Heart left ventricle (tissue), 16 donors: Measurements from ENCODE around the gene SYNRG. TPM values are rescaled to one million over a fixed set of nuclear protein-coding genes. Genes with fewer than 3 reads are reported as not detected.
A peak's percentile ranks its signal among the peaks of the same experiment; 100 is the strongest.
"Not testable (repeated sequence)": the region's sequence is repeated elsewhere in the genome, so short reads cannot be mapped to it uniquely, and the experiment has no call there.

Experiments
- ATAC-seq, 4 donors: fragments of 200-7000 bp; cut with Tn5 transposase; one replicate each; pipeline ENCODE4 v1.9.1; 2020 to 2022; ENCODE audit warnings: moderate library complexity in 4 of 4, mild to moderate bottlenecking in 3 of 4, moderate number of reproducible peaks in 1 of 4
- DNase-seq, 5 donors: peaks; one replicate each; pipeline ENCODE4 v3.0.0-alpha.2; 2020
- H3K27ac ChIP-seq, 12 donors: fragments of 200-600 bp; sonication (generic) in 4 of 12; one replicate each; pipeline versions ENCODE4 v1.5.0 to v1.8.0; 2016 to 2022; ENCODE audit warnings: mild to moderate bottlenecking in 2 of 12
- H3K27me3 ChIP-seq, 9 donors: fragments of 200-600 bp; sonication (generic) in 2 of 9; one replicate each; pipeline versions ENCODE4 v1.5.1 to v1.8.0; 2016 to 2022; ENCODE audit warnings: mild to moderate bottlenecking in 3 of 9
- H3K36me3 ChIP-seq, 9 donors: fragments of 200-600 bp; sonication (generic) in 2 of 9; one replicate each; pipeline versions ENCODE4 v1.5.0 to v1.8.0; 2018 to 2022; ENCODE audit warnings: mild to moderate bottlenecking in 2 of 9
- H3K4me1 ChIP-seq, 12 donors: fragments of 200-600 bp; sonication (generic) in 4 of 12; one replicate each; pipeline versions ENCODE4 v1.5.0 to v1.8.0; 2016 to 2022; ENCODE audit warnings: mild to moderate bottlenecking in 3 of 12
- H3K4me3 ChIP-seq, 12 donors: fragments of 200-600 bp; sonication (generic) in 4 of 12; one replicate each; pipeline versions ENCODE4 v1.5.0 to v1.8.0; 2017 to 2022; ENCODE audit warnings: mild to moderate bottlenecking in 9 of 12, moderate library complexity in 4 of 12
- H3K9me3 ChIP-seq, 12 donors: fragments of 200-600 bp; sonication (generic) in 4 of 12; one replicate each; pipeline versions ENCODE4 v1.5.0 to v1.8.0; 2016 to 2022; ENCODE audit warnings: mild to moderate bottlenecking in 1 of 12
- POLR2A ChIP-seq, 2 donors: fragments of 450-650 bp; IDR thresholded peaks; one replicate each; pipeline ENCODE4 v1.6.1; 2017; ENCODE audit warnings: antibody characterized with exemption in 2 of 2, mild to moderate bottlenecking in 2 of 2, moderate library complexity in 2 of 2
- WGBS, 4 donors: extraction: QIAGEN DNeasy Blood & Tissue Kit in 2 of 4; methylation state at CpG; one replicate each; pipeline versions ENCODE4 v1.1.5 to v1.1.7; 2013 to 2018; 5-methylcytosine and 5-hydroxymethylcytosine counted together
- intact Hi-C, 10 donors: fragments of 100-400 bp; cut with DNase I; formaldehyde crosslinking; loops; one replicate each; pipeline versions ENCODE4 v1.11.1 to v1.14.2; 2022
- polyA plus RNA-seq, 2 donors: library from polyadenylated mRNA; stranded (reverse); fragments of 200-250 nt; gene quantifications; one replicate each; pipeline ENCODE4 v1.2.3, GENCODE V29; 2013
- total RNA-seq, 9 donors: library from RNA; depleted of rRNA in 2 of 9; stranded (reverse); fragments of >200 nt in 2 of 9; fragmentation: NEBNext Ultra II Directional in 3 of 9; extraction: Animal tissue kit (Norgen Biotek cat#: 25700) in 3 of 9; gene quantifications; one replicate each; pipeline versions ENCODE4 v1.1.0 to v1.2.4, GENCODE V29; 2016 to 2023
- TF ChIP-seq, protein P1 (sequence below), 12 donors: fragments of 200-600 bp; sonication (generic) in 4 of 12; IDR thresholded peaks; one replicate each; pipeline versions ENCODE4 v1.5.0 to v1.8.0; 2018 to 2022; ENCODE audit warnings: antibody characterized with exemption in 12 of 12, mild to moderate bottlenecking in 5 of 12
- donor health status: ischemic (EF 13 %, LVEDD 7.1; RV severe dilation, severe dysfunction).
- donor health status: healthy with polysubstance abuse.
- donor health status: DM: no; HTN: yes; CAD: no.
- donor health status: DM: no; HTN: no; CAD: no.
- donor health status: ischemic (EF 25% LVEDD 6.9; RV normal size, moderate dysfunction).
- donor health status: ischemic (EF 25% LVEDD 5.7; RV mildly dilated, moderate dysfunction).
- donor health status: healthy.
- donor health status: DM: yes; HTN: yes; CAD: no.
- donor health status: ischemic (EF 35%, LVEDD 5.7; RV mildly dilated, moderate dysfunction).
- donor health status: nonischemic (EF 11% LVEDD 7.7; RV severe dilation, severe dysfunction).
- donor health status: DM: yes; HTN: yes; CAD: no.
- donor health status: PGD.
- donor health status: ischemic (EF 29% LVEDD 5.4; RV normal size, mild dysfunction).
- donor health status: nonischemic (EF 23%, LVEDD 6.1; RV moderate dilation, normal function).

SYNRG gene
- total and polyA plus RNA-seq, 11 donors: 5.7 to 52.4 (median 30.1) TPM

DNA sequence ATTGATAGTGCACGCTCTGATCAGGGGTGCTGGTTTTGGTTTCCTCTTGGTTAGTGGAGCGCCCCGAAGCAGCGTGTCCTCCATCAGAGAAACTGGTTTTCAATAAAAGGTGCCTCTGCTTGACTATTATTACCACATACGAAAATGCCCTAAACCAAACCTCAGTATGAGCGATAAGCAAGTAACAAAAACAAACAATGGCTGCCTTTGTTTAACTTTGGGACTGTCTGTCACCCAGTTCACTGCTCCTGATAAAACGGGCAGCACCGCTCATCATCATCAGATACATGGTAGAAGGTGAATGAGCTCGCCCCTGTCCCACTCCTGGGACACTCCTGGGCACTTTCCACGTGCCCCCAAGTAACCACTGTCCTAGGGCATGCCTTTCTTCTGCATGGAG lies 95.5 kb downstream of the SYNRG start:
- WGBS, 4 donors: 81 to 91% (median 90%) methylated on average over 10 of the region's 10 CpGs
- peaks cover 0 to 77% (median 60%) of the 10 kb centered on the region in 9 donors for H3K36me3 ChIP-seq
- H3K4me1 ChIP-seq: peaks cover 0 to 14% (median 2%) of the 10 kb centered on the region in 12 donors
- H3K27me3 ChIP-seq: no peaks in the 10 kb centered on the region
- H3K4me3 ChIP-seq: no peak overlapping the region
- intact Hi-C loops: no loop called here
- no peaks in the 10 kb centered on the region for H3K9me3 ChIP-seq
- no peak overlapping the region for H3K27ac ChIP-seq
- no peak for DNase-seq
- TF ChIP-seq, protein P1, sequence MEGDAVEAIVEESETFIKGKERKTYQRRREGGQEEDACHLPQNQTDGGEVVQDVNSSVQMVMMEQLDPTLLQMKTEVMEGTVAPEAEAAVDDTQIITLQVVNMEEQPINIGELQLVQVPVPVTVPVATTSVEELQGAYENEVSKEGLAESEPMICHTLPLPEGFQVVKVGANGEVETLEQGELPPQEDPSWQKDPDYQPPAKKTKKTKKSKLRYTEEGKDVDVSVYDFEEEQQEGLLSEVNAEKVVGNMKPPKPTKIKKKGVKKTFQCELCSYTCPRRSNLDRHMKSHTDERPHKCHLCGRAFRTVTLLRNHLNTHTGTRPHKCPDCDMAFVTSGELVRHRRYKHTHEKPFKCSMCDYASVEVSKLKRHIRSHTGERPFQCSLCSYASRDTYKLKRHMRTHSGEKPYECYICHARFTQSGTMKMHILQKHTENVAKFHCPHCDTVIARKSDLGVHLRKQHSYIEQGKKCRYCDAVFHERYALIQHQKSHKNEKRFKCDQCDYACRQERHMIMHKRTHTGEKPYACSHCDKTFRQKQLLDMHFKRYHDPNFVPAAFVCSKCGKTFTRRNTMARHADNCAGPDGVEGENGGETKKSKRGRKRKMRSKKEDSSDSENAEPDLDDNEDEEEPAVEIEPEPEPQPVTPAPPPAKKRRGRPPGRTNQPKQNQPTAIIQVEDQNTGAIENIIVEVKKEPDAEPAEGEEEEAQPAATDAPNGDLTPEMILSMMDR (IDR thresholded peaks at IDR 0.05): no peak
- no peak for TF ChIP-seq POLR2A (IDR thresholded peaks at IDR 0.05)
- ATAC-seq: no peak

DNA sequence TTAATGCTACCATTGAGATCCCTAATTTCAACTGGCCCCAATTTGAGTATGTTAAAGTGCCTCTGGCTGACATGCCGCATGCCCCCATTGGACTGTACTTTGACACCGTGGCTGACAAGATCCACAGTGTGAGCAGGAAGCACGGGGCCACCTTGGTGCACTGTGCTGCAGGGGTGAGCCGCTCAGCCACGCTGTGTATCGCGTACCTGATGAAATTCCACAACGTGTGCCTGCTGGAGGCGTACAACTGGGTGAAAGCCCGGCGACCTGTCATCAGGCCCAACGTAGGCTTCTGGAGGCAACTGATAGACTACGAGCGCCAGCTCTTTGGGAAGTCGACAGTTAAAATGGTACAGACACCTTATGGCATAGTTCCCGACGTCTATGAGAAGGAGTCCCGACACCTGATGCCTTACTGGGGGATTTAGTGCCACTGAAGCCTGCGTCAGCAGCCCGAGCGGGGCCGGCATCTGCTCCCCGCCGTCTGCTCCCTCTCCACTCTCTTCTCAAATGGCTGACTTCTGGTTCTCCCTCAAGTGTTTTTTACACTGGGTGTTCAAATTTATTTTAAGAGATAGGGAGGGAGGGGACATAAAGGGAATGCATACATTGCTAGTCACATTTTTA lies 96.7 kb downstream of the SYNRG start:
- peaks cover 0 to 16% (median 3%) of the 10 kb centered on the region in 12 donors for H3K4me1 ChIP-seq
- intact Hi-C loops: no loop called here
- WGBS, 4 donors: 52 to 67% (median 61%) methylated on average over 16 to 24 of the region's 24 CpGs
- ATAC-seq: peak in 3 of 4 donors; percentile 23 to 41 (median 25)
- H3K9me3 ChIP-seq: no peaks in the 10 kb centered on the region
- no peak for TF ChIP-seq POLR2A (IDR thresholded peaks at IDR 0.05)
- TF ChIP-seq, protein P1 (IDR thresholded peaks at IDR 0.05): no peak
- peaks cover 0 to 65% (median 51%) of the 10 kb centered on the region in 9 donors for H3K36me3 ChIP-seq
- no peak overlapping the region for H3K27ac ChIP-seq
- H3K27me3 ChIP-seq: no peaks in the 10 kb centered on the region
- no peak overlapping the region for H3K4me3 ChIP-seq
- DNase-seq: no peak

DNA sequence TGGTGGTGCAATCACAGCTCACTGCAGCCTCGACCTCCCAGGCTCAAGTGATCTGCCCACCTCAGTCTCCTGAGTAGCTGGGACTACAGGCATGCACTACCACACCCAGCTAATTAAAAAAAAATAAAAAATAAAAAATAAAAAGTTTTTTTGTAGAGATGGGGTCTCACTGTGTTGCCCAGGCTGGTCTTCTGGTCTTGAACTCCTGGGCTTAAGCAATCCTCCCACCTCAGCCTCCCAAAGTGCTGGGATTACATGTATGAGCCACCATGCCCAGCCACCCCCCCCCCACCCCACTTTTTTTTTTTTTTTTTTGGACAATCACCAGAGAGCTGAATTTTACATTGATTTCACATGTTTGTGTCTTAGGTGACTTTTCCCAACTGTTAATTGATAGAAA lies 97.6 kb downstream of the SYNRG start:
- Histone ChIP-seq H3K4me1 (peaks cover 0 to 23% (median 6%) of the 10 kb centered on the region in 12 donors), H3K36me3 (peaks cover 0 to 56% (median 42%) of the 10 kb centered on the region in 9 donors)
- ATAC-seq, DNase-seq, H3K4me3 ChIP-seq, H3K27me3 ChIP-seq, H3K9me3 ChIP-seq, H3K27ac ChIP-seq, intact Hi-C loops: not testable (repeated sequence)
- WGBS, 4 donors: 84 to 93% (median 89%) methylated on average over 1 of the region's 1 CpG

DNA sequence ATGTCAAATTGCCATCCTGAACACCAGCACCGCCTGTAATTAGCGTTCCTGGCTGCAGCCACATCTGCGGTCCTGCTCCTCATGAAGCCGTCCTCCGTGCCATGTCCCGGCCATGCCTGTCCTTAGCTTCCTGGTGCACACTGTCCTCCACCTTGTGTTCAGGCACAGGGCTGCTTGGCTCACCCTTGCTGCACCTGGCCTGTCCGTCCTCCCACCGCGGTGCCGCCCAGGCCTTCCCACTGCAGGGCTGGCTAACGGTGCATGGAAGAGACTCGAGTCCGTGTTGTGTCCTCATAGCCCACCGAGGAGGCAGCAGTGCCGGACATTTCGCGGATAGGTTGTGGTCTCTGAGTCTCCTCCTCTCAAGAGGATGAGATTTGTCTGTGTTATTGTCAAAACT lies 99.2 kb downstream of the SYNRG start:
- peaks cover 0 to 15% (median 1%) of the 10 kb centered on the region in 12 donors for H3K4me1 ChIP-seq
- peaks cover 0 to 42% (median 28%) of the 10 kb centered on the region in 9 donors for H3K36me3 ChIP-seq
- H3K27ac ChIP-seq: no peak overlapping the region
- ATAC-seq (no peak), DNase-seq (no peak)
- H3K4me3 ChIP-seq: no peak overlapping the region
- 93 to 97% (median 94%) methylated on average over 16 to 17 of the region's 17 CpGs for WGBS, 4 donors
- H3K27me3 ChIP-seq: no peaks in the 10 kb centered on the region
- H3K9me3 ChIP-seq: no peaks in the 10 kb centered on the region
- TF ChIP-seq, protein P1 (IDR thresholded peaks at IDR 0.05): no peak
- TF ChIP-seq POLR2A (IDR thresholded peaks at IDR 0.05): no peak
- intact Hi-C loops: no loop called here

DNA sequence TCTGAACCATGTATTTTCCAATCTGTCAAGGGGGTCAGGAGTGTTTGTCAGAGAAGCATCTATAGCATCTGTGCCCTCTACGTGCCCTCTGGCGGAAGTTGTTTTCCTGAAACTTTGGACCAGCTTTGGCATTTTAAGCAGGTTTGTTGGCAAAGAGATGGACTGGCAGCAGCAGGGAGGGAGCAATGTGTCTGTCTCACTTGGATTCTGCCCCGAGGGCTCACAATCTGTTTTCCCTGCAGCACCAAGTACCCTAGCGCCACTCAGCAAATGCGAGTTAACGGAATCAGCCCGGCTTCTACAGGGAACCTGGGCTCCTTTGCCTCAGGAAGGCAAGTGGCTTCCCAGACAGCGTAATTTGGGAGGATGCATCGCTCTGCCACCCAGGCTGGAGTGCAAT lies 102.1 kb downstream of the SYNRG start:
- no peak for TF ChIP-seq POLR2A (IDR thresholded peaks at IDR 0.05)
- TF ChIP-seq, protein P1 (IDR thresholded peaks at IDR 0.05): no peak
- Histone ChIP-seq H3K4me3 (no peak overlapping the region), H3K9me3 (no peaks in the 10 kb centered on the region), H3K36me3 (peaks cover 0 to 12% (median 2%) of the 10 kb centered on the region in 9 donors), H3K27ac (no peak overlapping the region), H3K4me1 (peaks cover 0 to 15% (median 1%) of the 10 kb centered on the region in 12 donors), H3K27me3 (no peaks in the 10 kb centered on the region)
- DNase-seq: no peak
- WGBS, 4 donors: 61 to 80% (median 70%) methylated on average over 9 of the region's 9 CpGs
- peak in 2 of 4 donors; percentile 23 to 49 for ATAC-seq
- intact Hi-C loops: no loop called here
